NCI-H1436 (cell line): ENCODE data around the gene PARD6A.

Source experiments
- DNase-seq: peaks from one replicate; lab custom pipeline; 2025; lab: John Stamatoyannopoulos, UW

Gene PARD6A

DNA sequence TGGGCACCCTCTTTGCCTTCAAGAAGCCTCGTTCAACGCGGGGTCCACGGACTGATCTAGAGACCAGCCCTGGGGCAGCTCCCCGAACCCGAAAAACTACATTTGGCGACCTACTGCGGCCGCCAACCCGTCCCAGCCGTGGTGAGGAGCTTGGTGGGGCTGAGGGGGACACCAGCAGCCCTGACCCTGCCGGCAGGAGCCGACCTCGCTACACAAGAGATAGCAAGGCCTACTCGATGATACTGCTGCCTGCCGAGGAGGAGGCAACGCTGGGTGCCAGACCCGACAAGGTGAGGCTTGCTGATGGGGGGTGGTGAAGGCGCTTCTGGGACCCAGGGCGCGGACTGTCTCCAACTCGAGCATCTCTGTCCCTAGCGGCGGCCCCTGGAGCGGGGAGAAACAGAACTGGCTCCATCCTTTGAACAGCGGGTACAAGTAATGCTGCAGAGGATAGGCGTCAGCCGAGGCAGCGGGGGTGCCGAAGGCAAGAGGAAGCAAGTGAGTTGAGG lies 6.3 kb upstream of the PARD6A start:
- no peak for DNase-seq

DNA sequence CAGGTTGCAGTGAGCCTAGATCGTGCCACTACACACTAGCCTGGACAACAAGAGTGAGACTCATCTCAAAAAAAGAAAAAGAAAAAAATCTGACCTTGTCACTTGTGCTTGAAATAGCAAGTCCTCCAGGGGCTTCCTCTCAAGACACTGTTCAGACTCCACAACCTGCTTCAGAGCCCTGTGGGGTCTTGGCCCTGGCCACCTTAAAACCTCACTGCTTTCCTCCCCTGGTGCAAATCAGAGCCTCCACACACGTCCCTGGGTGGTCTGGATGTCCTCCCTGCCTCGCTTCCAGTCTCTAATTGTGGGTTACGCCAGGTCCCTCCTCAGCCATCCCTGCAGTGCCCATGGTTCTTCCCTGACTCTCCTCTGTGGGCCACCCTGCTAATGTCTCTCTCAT lies 5.4 kb upstream of the PARD6A start:
- DNase-seq: no peak

DNA sequence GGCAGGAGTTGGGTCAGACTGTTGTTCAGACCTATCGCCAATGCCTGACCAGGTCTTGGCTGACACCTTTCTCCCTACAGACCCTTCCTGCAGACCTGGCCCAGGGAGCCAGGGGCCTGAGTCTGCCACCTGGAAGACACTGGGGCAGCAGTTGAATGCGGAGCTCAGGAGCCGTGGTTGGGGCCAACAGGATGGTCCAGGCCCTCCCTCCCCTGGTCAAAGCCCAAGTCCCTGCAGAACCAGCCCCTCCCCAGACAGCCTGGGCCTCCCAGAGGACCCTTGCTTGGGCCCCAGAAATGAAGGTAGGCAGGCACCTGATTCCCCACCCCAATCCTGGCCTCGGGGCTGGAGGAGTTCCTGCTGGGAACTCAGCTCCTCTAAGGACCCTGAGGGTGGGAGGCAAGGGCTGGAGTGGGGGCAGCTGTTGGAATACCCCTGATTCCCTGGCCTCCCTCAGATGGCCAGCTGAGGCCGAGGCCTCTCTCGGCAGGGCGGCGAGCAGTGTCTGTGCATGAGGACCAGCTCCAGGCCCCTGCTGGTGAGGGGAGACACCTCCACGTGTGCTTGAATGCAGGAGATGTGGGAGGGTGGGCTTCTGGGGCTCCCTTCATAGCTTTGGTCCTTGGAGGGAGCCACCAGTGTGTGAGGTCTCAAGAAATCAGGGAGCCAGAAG lies 4.3 kb upstream of the PARD6A start:
- DNase-seq: no peak

DNA sequence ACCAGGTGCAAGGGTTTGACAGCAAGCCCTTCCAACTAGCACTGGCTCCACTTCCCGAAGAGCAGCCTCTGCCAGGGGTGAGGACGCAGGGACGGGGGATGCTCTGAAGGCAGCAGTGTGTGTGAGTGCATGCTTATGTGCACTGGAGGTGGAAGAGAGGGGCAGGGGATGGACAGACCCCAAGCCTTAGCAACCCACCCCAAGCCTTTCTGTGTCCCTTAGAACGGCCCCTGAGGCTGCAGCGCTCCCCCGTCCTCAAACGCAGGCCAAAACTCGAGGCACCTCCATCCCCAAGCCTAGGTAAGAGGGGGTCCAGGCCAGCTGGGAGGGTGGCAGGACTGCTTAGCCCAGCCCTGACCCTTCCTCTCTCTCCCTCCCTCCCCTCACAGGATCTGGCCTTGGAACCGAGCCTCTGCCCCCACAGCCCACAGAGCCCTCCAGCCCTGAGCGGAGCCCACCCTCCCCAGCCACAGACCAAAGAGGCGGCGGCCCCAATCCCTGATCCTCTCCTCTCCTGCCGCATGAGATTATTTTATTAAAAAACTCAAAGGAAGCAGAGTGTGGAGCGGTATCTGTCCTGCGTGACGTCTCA lies 3.6 kb upstream of the PARD6A start:
- no peak for DNase-seq

DNA sequence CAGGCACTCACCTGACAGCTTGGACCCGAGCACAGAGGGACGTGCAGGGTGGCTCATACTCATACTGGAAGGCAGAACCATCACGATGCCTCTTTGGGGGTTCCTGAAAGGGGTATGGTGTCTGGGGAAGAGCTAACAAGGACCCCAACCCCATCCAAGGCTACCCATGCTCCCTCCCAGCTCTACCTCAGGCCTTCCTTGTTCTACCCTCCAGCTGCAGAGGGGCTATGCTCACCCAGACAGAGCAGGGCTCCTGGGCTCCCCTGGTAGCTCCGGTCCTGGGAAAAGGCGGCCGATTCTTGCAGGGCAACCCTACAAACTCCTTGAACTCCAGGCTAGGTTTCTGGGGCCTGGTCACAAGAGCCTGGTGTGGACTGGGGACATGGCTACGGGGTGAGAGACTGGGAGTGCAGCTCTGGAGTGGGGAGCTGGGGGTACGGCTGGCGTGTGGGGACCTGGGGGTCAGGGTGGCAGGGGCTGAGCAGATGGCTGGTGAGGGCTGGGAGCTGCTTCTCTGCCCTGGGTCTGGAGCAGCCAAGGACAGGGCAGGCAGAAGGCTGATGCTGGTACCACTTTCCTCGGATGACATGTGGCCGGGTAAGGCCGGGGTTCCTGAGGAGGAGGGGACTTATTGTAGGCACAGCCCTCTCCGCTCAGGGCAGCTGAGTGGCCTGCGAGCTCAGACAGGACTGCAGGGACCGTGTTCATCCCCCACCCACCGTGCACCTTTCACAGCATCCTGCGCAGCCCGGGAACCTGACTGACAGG lies 2.8 kb upstream of the PARD6A start:
- DNase-seq: no peak

DNA sequence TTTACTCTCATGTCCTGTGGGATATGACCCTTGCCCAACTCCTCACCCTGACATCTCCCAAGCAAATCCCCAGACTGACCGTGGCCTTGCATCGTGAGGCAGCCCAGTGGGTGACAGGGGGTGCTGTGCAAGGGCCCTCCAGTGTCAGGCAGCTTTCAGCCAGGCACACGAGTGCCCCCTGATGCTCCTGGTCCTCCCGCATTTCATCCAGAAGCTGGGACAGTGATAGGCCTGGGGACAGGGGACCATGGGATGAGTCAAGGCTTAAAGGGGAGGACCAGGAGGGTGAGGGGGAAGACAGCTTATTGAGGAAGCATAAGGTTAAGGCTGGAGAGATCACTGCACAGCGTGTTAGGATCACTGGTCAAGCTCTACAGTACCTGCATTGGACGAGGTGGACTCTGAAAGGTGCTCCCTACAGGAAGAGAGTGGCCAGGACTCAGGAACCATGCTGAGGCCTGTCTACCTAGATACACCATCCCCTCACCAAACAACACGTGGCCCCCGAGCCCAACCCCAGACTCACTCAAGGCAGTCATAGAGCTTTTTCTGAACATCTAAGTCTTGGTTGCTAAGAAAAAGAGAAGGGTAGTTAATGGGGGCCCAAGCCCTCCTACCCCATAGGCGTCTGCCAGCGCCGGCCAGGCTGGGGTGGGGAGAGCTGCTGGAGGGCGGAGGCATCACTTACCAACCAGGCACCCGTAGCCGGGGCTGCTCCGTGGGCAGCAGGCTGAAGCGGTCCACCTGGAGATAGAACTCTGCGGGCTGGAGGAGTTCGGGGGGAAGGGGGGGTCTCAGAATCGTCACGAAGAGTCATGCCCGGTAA lies 1.7 kb upstream of the PARD6A start:
- DNase-seq: no peak

DNA sequence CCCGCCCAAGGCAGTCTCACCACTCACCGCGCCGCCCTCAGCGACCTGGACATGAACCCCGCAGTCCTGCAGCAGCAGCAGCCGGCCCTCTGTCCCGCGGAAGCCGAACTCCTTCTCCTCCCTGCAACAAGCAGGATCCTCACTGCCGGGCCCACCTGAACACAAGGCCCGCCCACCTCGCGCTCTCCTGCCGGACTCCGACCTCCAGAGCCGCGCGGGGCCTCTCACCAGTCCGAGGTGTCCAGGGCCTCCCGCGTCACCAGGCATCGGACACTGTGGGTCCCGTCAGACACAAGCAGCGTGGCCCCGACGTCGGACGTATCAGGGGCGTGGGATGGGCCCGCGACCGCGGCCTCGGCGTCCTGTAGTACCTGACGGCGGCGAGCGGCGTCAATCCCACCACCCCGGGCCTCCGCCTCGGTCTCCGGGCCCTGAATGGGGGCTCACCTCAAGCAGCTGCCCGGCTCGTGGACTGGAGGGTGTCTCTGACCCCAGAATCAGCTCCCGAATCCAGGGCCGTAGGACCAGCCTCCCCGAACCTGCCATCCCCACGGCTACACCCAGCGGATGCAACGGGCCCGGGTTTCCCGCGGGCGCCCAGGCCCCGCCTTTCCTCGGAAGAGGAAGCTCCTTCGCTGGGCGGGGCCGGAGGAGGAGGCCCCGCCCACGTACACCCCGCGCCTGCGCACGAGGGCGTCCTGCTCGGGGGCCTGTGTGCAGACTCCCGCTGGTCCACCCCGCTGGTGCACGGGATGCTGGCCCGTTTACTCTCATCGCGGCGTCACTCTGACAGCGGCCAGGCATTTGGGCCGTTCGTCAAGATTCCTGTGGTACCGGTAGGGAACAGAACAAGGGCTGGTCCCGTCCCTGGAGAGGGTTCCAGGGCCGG lies 841 bp upstream of the PARD6A start, which contains the start of gene ACD:
TSS of gene ACD (minus strand) at position 586 of the 889 bp plus-strand sequence. CDS start at position 546, 40 bp downstream.
- peak; percentile 88 for DNase-seq

DNA sequence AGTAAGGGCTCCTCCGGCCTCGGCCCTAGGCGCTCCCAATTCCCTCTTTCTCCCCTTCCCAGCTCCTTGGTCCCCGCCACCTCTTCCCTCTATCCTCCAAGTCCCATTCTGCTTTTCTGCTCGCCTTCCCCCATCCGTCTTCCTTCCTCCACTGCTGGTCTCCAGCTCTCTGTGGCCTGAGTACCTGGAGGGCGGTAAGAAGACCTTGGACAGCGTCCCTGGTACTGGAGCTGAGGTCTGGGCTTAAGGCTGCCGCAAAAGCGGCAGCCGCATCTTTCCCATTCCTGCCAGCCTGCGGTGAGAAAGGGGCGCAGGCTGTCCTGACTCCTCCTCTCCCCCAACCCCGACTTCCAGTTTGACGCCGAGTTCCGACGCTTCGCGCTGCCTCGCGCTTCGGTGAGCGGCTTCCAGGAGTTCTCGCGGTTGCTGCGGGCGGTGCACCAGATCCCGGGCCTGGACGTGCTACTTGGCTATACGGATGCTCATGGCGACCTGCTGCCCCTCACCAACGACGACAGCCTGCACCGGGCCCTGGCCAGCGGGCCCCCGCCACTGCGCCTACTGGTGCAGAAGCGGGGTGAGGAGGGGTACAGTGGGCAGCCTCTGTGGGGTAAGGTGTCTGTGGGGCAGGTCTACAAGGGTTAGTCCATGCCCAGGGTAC lies 471 bp downstream of the PARD6A start:
- DNase-seq: no peak

DNA sequence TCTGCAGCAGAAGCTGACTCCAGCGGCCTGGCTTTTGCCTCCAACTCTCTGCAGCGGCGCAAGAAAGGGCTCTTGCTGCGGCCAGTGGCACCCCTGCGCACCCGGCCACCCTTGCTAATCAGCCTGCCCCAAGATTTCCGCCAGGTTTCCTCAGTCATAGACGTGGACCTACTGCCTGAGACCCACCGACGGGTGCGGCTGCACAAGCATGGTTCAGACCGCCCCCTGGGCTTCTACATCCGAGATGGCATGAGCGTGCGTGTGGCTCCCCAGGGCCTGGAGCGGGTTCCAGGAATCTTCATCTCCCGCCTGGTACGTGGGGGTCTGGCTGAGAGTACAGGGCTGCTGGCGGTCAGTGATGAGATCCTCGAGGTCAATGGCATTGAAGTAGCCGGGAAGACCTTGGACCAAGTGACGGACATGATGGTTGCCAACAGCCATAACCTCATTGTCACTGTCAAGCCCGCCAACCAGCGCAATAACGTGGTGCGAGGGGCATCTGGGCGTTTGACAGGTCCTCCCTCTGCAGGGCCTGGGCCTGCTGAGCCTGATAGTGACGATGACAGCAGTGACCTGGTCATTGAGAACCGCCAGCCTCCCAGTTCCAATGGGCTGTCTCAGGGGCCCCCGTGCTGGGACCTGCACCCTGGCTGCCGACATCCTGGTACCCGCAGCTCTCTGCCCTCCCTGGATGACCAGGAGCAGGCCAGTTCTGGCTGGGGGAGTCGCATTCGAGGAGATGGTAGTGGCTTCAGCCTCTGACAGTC lies 1.3 kb downstream of the PARD6A start:
- DNase-seq: no peak

DNA sequence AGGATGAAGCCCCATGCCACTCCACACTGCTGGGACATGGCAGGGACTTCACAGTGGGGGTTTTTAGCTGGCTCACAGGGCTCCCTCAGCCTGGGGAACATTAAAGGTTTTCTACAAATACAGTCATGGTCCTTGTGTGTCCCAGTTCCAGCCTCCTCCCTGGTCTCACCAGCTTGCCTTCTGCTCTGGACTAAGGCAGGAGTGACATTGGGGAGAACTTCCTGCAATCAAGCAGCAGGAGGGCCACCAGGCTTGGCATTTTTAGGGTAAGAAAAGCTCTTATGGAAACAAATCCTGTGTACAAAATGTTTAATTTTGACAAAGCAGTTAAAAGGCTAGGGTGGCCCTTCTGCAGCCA lies 1.9 kb downstream of the PARD6A start:
- DNase-seq: no peak

DNA sequence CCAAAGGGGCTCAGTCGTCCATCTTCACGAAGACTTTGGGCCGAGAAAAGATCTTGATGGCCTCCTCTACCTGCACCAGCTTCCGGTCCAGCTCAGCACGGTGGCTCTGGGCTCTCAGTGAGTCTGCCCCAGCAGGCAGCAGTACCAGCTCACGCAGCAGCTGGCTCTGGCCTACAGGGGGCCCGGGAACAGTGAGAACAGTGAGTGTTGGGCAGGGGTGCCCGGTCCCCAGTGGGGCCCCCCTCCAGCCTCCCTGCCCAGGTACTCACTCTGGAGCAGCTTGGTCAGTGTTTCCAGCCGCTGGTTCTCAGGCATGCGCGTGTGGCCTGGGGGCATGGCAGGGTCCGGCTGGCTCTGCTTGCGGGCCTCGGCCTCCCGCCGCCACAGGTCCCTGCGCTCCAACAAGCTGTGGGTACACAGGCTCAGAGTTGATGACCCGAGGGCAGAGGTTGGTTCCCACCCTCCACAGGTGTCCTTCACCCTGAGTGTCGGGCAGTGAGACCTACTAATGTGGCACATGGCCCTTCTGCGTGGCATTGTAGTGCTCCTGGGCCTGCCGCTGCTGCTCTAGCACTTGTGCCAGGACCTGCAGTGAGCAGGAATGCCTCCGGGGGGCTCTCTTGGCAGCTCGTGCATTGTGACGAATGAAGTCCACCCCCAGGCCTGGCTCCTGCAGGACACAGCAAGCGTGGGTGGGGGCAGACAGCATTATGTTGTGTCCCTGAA lies 2.6 kb downstream of the PARD6A start:
- no peak for DNase-seq

DNA sequence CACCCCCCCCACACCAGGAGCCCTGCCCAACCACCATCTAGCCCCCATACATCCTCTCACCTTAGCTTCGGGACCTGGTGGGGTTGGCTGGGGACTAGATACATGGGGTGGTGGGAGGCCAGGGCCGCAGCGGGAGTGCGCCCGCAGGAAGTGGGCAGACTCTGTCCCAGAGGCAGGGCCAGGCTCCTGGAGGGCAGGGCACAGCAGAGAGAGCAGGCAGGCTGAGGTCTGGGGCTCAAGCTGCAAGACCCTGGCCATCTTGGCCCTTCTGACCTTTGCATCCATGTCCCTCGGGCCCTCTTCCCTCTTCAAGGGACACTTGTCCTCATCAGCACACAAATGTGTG lies 3.1 kb downstream of the PARD6A start:
- no peak for DNase-seq

DNA sequence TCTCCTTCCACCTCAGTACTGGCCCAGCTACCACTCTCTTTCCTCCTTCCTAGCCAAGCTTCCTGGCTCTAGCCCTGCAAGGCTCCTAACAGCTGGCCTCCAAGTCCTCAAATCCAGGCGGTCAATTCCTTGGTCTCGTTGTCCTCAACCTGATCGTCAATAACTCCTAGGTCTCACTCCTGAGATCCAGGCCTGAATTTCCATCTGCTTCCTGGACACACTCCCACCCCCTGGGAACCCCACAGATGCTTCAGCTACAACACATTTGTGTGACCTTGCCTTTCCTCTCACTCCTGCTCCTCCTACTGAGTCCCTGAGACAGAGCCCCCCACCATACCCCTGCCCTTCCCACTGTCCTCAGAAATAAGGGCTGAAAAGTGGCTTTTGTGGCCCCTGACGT lies 3.5 kb downstream of the PARD6A start:
- DNase-seq: no peak

DNA sequence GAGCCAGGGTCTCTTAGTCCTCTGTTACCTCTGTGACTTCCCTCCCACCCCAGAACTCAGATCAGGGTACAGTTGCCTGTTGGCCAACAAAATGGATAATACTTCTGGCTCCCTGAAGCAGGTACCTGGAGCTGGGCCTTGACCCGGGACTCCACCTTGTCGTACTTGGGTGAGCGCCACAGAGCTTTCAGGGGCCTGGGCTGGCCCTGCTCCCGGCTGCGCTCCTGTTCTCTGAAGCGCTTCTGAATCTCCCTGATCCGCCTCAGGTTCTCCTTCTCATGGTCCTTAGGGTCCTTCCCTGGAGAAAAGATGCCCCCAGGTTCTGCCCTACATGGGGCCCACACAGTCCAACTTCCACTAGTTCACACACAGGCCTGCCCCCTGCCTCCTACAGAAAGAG lies 4.1 kb downstream of the PARD6A start:
- no peak for DNase-seq

DNA sequence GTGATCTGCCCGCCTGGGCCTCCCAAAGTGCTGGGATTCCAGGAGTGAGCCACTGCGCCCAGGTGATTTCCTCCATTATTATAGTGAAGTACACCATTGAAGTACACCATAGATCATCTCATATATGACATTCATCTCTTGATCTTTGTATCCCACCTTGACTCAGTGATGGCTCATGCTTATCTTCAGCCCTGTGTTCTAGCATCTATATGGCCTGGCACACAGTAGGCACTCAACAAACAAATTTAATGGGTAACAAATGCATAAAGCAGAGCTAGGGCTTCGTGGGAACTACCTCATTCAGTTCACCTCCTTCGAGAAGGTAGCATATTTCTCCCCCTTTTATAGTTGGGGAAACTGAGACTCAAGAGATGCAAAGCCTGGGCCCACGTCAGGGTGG lies 4.8 kb downstream of the PARD6A start:
- no peak for DNase-seq

DNA sequence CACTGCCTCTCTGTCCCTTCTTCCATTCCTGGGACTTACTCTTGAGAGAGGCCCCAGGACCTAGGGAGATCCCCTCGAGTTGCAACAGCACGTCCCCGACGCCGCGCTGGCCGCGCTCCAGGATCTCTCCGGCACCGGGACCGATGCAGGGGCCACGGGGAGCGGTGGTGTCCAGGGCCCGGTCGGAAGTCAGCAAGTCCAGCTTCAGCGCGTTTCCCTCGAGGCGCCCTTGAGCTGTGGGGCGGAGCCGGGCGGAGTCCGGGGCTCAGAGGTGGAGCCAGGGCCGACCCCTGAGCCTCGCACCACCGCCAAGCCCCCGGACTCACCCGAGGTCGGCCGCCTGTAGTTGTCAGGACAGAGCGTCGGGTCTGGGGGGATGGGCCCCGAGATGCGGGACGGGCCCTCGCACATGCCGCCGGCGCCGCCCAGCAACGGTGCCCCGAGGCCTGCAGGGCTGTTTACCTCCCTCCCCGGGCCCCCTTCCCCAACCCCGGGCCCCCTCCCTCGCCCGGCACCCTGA lies 5.3 kb downstream of the PARD6A start:
- no peak for DNase-seq

DNA sequence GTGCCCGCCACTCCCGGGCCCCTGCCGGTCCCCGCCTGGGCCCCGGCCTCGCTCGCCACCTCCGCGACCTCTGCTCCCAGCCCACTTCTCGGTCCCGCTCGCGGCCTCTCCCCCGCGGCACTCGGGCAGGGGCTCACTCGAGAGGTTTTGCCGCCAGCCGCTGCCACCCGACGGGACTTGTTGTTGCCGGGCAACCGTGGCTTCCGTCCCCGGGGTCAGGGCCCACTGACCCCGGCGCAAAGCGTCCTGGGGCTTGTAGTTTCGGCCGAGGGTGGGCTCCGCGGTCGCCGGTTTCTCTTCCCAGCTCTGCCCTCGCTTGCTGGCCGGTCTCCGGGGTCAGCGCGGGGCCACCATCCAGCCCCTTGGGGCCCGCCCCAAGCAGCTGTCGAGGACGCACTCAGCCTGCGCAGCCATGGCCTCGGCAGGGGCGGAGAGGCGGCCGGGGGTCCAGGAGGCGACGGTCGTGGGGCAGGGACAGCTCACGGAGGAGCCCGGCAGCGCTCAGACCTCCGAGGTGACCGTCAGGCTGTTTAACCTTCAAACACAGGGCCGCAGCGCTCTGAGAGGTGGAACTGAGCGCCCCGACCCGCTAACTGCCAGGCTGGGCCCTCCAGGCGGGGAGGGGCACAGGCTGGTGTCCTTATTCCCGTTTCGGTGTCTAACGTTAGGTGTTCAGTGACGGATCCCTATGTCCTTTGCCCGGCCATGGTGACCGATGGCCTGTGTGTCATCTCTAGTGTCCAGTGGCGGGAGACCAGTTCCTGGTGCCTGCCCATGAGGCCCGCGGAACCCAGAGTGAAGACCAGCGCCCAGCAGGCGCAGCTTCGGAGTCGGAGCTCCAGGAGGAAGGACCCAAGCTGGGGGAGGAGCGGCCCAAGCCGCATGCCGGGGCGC lies 6.0 kb downstream of the PARD6A start, which contains the start of the genes C16orf86 and ENKD1:
TSS of gene C16orf86 (plus strand) at position 256 of the 894 bp plus-strand sequence. CDS start at position 413, 157 bp downstream.
TSS of gene ENKD1 (minus strand) at position 192 of the 894 bp plus-strand sequence. CDS start 308 bp downstream, outside the sequence.
- peak; percentile 70 for DNase-seq

DNA sequence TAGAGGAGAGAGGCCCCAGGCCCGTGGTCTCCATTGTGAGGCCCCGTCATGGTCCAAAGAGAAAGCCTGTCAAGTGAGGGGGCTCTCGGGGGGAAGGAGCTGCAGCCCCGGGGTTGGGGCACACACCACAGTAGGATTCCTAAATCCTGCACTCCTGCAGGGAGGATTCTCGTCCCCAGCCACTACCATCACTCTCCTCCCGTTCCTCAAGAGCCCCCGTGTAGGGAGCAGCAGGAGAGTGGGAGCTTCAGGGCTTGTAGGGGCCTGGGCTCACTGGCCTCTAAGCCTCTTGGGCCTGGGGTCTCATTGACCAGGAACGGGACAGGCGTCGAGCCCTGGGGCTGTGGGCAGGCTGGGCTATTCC lies 6.7 kb downstream of the PARD6A start:
- DNase-seq: no peak
